Sigmoid colon (tissue), 4 donors: ENCODE data around the gene DRAM2.

Experiments used
- POLR2A ChIP-seq, 2 donors: fragments of 450-650 bp; IDR thresholded peaks; one replicate each; pipeline ENCODE4 v1.6.1; 2016; ENCODE audit warnings: antibody characterized with exemption in 2 of 2, mild to moderate bottlenecking in 2 of 2, moderate library complexity in 2 of 2
- POLR2AphosphoS5 ChIP-seq, 4 donors: sonication (generic); formaldehyde crosslinking; IDR thresholded peaks; one replicate each; pipeline ENCODE4 v1.6.1; 2017; ENCODE audit warnings: antibody characterized with exemption in 4 of 4
- TF ChIP-seq, protein P1 (sequence below), 4 experiments: fragments of 450-650 bp in 3 of 4; fragments of 200-600 bp in 1 of 4; IDR thresholded peaks; one replicate each; pipeline ENCODE4 v1.5.1; 2016 to 2019; ENCODE audit warnings: antibody characterized with exemption in 4 of 4, mild to moderate bottlenecking in 3 of 4, moderate library complexity in 2 of 4

DNA sequence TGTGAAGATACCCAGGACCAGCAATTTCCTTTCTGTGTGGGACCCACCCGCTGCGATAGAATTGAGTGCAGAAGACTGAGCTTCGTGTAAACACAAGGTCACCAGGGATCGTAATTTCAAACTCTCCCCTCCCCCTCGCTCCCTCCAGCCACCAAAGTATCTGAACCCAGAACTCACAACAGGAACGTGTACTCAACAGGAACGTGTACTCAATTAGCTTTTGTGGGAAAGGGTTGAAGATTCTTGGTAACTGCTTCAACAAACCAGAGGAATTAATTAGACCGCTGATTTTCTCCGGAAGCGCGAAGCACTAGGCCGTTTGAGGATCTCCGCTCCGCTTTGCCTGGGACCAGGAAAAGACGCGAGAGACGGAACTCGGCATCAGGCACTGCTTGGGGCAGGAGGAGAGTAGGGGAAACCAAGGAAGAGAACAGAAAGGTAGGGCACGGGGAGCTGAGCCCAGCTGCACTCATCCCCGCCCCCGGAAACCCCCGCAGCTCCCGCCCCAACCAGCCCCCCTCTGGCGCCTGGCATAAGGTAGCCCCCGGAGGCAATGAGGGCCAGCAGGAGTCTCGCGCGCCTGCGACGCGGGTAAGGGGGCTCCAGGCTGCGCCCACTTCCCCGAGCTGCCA lies 453 bp downstream of the DRAM2 start:
- TF ChIP-seq POLR2AphosphoS5 (IDR thresholded peaks at IDR 0.05) (peak in 1 of 4 donors; percentile 13), POLR2A (IDR thresholded peaks at IDR 0.05) (no peak)
- TF ChIP-seq, protein P1, sequence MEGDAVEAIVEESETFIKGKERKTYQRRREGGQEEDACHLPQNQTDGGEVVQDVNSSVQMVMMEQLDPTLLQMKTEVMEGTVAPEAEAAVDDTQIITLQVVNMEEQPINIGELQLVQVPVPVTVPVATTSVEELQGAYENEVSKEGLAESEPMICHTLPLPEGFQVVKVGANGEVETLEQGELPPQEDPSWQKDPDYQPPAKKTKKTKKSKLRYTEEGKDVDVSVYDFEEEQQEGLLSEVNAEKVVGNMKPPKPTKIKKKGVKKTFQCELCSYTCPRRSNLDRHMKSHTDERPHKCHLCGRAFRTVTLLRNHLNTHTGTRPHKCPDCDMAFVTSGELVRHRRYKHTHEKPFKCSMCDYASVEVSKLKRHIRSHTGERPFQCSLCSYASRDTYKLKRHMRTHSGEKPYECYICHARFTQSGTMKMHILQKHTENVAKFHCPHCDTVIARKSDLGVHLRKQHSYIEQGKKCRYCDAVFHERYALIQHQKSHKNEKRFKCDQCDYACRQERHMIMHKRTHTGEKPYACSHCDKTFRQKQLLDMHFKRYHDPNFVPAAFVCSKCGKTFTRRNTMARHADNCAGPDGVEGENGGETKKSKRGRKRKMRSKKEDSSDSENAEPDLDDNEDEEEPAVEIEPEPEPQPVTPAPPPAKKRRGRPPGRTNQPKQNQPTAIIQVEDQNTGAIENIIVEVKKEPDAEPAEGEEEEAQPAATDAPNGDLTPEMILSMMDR (IDR thresholded peaks at IDR 0.05) = no peak
